UCSD-AML1 (cell line): ENCODE measurements around the gene ADAMTS9.

Experiments
- DNase-seq: peaks from one replicate; lab custom pipeline; 2025; ENCODE audit not compliant: unreplicated experiment; lab: John Stamatoyannopoulos, UW

ADAMTS9 gene

GRCh38 chr3:64578797-64579196 is 109.0 kb downstream of the ADAMTS9 start:
- no peak for DNase-seq

GRCh38 chr3:64578062-64578770 is 109.6 kb downstream of the ADAMTS9 start:
- no peak for DNase-seq

- no peak for DNase-seq
Observed at GRCh38 chr3:64576211-64576775, 111.5 kb downstream of the ADAMTS9 start.

GRCh38 chr3:64575211-64575844 is 112.5 kb downstream of the ADAMTS9 start:
- DNase-seq = no peak

- no peak for DNase-seq
Observed at GRCh38 chr3:64574194-64574593, 113.6 kb downstream of the ADAMTS9 start.

- DNase-seq = no peak
Observed at GRCh38 chr3:64571982-64572381, 115.8 kb downstream of the ADAMTS9 start.

- DNase-seq = no peak
Observed at GRCh38 chr3:64568895-64569517, 118.8 kb downstream of the ADAMTS9 start.

- no peak for DNase-seq
Observed at GRCh38 chr3:64566859-64567258, 120.9 kb downstream of the ADAMTS9 start.

- DNase-seq = no peak
Observed at GRCh38 chr3:64563751-64564150, 124.0 kb downstream of the ADAMTS9 start.

GRCh38 chr3:64561868-64562267 is 125.9 kb downstream of the ADAMTS9 start:
- no peak for DNase-seq

- no peak for DNase-seq
Observed at GRCh38 chr3:64561325-64561843, 126.4 kb downstream of the ADAMTS9 start.

- no peak for DNase-seq
Observed at GRCh38 chr3:64560791-64561190, 127.0 kb downstream of the ADAMTS9 start.

- no peak for DNase-seq
Observed at GRCh38 chr3:64559588-64559987, 128.2 kb downstream of the ADAMTS9 start.

GRCh38 chr3:64556046-64556445 is 131.8 kb downstream of the ADAMTS9 start:
- DNase-seq = no peak

- DNase-seq = no peak
Observed at GRCh38 chr3:64555351-64555750, 132.4 kb downstream of the ADAMTS9 start.

- DNase-seq = no peak
Observed at GRCh38 chr3:64554096-64554920, 133.5 kb downstream of the ADAMTS9 start.

GRCh38 chr3:64552966-64553365 is 134.8 kb downstream of the ADAMTS9 start:
- no peak for DNase-seq

GRCh38 chr3:64552160-64552559 is 135.6 kb downstream of the ADAMTS9 start:
- no peak for DNase-seq

GRCh38 chr3:64551697-64552096 is 136.1 kb downstream of the ADAMTS9 start:
- DNase-seq = no peak

GRCh38 chr3:64550745-64551144 is 137.1 kb downstream of the ADAMTS9 start:
- no peak for DNase-seq

GRCh38 chr3:64549869-64550268 is 137.9 kb downstream of the ADAMTS9 start:
- DNase-seq = no peak
